ENCODE data around the gene CPNE7.
A peak's percentile ranks its signal among the peaks of the same experiment; 100 is the strongest.

The CPNE7 gene

DNA sequence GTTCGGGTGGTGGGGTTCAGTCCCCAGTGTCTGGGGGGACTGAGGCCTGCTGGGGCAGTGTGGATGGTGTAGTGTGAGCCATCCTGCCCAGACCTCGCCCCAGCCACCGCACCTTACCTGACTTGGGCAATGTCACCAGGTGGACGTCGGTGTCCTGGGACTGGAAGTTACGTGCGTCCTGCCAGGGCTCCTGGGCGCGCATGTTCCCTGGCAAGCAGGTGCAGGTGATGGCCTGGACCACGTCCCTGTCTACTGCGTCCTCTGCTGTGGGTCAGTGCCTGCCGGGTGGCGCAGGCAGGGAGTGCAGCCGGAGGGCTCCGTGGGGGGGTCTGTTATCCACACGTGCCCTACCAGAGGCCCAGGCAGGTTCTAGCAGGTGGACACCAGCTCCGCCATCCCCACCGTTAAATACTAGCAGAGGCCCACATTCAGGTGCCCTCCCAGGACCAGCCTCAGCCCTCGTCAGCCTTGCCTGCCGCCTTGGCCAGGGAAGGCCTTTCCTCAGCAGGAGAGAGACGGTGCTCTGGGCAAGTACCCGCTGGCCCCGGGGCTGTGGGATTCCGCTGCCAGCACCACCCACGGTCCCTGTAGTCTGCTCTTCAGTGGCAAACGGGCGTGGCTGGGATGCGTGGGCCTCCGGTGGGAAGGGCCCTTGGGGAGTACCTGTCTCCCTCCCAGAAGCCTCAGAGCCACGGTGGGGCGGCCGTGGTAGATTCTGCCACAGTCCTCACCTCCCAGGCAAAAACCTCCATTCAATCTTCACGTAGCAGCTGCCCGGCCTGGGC is 29.8 kb downstream of the CPNE7 start:
- DNase-seq: no peak

DNA sequence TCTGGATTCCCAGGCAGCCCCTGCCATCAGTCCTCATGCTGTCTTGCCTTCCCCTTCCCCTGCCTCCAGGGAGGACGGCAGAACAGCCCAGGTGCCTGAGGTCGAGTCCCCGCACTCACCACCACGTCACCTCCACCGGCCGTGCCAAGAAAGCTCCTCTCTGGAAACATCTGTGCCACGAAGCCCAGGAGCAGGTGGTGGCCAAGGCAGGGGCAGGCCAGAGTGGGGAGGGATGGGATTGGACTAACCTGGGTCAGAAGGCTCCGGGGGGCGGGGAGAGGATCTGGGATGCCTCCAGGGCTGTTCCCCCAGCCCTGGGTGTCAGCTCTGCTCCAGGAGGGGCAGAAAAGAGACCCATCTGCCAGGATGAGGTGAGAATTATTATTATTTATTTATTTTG is 30.4 kb downstream of the CPNE7 start:
- no peak for DNase-seq

DNA sequence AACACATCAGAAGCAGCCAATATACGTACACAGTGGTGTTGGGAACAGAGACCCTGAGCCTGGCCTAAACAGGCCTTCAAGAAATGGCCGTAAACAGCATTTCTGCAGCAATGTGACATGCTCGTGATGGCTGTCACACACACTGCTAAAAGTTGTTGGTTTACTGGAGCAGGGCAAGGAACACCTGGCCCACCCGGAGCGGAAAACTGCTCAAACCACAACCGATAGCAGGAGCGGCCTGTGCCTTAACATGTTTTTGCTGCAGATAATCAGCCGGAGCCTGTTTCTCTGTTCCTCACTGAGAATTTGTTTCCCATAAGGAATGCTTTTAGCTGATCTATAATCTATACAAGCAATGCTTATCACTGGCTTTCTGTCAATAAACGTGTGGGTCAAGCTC is 31.9 kb downstream of the CPNE7 start:
- DNase-seq: no peak

DNA sequence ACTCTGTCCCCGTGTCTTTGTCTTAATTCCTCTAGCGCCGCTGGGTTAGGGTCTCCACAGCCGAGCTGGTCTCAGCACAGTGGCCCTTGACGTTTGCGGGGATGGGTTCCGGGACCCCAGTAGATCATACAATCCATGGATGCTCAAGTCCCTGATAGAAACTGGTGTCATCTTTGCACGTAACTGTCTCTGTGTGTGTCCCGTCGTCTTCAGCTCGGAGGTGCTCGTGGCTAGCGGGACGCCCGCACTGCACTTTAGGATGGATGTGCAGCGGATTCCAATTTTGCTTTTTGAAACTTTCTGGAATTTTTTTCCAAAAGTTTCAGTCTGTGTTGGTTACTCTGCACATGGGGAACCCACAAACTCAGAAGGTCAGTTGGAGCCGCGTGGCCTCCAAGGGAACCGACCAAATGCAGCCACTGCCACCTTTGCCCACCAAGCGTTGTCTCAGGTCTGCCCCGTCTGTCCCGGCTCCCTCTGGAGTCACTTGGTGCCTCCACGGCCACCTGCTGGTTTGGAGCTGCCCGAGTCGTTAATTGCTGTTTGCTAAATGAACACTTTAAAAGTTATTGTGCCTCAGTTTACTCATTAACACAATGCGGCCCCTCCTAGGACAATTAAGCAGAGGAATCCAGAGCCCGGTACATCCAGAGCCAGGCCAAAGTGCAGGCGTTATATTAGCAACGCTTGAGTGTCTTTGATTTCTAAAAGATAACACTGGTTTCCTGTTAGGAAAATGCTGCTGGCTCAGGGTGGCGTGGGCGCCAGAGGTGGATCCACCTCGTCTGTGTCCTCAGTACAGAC is 32.6 kb downstream of the CPNE7 start:
- DNase-seq: no peak

DNA sequence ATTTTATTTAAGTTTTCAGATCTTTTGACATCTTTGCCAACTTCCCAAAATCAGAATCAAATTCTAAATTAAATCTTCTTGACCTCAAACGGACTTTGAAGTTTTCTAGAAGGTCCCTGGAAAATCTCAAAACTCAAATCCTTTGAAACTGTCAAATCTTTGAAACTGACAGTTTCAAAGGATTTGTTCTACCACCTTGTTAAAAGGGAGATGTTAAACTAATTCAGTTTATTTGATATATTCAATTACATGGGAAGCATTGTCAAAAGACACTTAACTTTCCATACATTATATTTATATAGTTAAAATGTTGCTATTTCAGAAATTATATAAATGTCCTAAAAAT is 34.5 kb downstream of the CPNE7 start:
- no peak for DNase-seq

DNA sequence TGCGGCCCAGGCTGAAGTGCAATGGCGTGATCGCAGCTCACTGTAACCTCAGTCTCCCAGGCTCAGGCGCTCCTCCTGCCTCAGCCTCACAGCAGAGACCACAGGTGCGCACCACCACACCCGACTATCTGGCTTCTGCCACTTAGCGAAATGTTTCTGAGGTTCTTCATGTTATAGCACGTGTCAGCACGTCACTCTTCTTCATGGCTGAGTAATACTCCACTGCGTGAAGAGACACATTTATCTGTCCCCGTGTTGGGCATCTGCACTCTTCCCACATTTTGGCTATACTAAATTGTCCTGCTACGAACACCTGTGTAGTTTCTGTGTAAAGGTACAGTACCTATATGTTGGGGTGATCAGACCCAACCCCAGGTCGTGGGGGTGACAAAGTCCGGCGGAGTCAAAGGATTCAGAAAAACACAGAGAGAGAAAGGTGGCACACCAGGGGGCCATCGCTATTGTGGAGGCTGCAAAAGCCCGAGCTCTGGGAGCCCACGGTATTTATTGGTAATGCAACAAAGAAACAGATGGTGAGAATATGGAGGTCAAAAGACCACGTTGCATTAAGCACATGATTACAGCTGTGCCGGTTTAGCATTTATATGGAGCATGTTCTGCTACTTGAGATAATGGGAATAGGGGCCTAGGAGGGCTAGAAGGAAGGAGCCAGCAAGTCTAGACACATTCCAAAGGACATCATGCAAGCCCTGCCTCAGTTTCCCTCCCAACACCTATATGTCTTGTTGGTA is 37.0 kb downstream of the CPNE7 start:
- no peak for DNase-seq

DNA sequence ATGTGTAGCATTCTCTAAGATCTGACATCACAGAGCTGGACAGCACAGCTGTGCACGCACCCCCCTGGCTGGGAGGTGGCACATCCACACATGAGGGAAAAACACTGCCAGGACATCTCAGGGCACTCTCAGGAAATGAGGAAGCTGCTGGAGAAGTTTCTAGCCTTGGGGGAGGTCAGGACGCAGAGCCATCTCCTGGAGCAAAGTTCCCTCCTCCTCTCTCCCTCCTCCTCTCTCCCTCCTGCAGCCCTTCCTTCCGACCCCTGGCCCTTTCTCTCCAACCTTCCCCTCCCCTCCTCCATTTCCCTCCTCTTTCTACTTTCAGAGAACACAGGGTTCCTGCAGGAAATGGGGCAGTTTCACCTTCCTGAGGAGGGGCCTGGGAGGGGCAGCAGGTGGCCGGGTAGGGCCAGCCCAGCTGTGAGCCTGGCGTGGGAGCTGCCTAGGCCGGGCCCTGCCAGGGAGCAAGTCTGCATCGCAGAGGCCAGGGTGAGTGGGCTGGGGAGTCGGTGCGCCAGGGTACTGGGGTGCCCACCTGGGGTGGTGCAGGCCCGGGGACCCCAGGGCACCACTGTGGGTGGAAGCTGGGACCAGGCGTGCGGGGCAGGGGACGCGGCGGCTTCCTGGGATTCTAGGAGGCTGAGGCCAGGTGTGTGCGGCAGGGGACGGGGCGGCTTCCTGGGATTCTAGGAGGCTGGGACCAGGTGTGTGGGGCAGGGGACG is 37.8 kb downstream of the CPNE7 start, which contains the start of gene DPEP1:
DPEP1 (plus strand) TSS at position 412 of the 723 bp plus-strand sequence. CDS start 16,769 bp downstream, outside the sequence.
- no peak for DNase-seq

DNA sequence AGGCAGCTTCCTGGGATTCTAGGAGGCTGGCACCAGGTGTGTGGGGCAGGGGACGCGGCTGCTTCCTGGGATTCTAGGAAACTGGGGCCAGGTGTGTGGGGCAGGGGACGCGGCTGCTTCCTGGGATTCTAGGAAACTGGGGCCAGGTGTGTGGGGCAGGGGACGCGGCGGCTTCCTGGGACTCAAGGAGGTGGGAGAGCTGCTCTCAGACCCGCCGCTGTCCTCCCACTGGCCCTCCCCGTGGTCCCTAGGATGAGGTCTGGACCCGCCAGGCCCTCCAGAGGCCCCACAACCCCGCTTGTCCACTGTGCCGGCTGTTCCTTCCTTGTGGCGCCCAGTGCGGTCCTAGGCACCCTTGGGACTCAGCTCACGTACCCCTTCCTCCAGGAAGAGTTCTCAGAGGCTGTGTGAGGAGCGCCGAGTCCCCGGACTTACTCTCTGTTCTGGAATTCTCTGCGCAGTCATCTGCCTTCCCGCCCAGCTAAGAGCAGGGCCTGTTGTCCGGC is 38.4 kb downstream of the CPNE7 start:
- DNase-seq: no peak

DNA sequence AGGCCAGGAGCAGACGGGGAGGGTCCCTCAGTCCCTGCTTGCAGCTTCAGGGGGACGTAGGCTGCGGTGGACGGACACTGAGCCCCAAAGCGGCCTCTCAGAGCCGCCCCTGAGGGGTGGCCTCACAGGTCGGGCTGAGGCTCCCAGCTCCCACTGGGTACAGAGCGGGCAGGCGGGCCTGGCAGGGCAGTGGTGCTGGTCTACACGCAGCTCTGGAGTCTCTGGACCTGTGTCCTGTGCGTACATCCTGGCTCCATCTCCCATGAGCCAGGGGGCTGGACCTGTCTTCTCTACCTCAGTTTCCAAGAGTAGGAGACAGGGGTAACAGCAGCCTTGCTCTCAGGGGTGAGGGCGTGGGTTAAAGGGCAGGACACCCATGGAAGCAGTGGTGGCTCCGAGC is 39.6 kb downstream of the CPNE7 start:
- no peak for DNase-seq

DNA sequence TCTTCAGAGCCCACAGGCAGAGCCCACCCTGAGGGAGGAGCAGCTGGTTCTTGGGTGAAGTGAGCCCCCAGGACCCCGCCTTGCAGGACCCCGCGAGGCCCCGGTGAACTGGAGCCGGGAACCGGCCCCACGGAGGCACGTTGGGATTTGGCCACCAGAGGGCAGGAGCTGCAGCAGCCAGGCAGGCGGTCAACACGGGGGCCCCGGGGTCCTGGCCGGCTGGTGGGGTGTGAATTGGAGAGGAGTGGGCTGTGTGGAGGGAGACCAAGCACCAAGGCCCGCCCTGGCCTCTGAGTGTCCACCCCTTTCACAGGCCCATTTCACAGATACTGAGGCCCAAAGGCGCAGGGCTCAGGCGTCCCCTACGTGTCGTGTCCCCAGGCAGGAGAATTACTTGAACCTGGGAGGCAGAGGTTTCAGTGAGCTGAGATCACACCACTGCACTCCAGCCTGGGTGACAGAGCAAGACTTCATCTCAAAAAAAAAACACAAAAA is 40.1 kb downstream of the CPNE7 start:
- DNase-seq: peak in 2 of 6 experiments; percentile 52 to 63

DNA sequence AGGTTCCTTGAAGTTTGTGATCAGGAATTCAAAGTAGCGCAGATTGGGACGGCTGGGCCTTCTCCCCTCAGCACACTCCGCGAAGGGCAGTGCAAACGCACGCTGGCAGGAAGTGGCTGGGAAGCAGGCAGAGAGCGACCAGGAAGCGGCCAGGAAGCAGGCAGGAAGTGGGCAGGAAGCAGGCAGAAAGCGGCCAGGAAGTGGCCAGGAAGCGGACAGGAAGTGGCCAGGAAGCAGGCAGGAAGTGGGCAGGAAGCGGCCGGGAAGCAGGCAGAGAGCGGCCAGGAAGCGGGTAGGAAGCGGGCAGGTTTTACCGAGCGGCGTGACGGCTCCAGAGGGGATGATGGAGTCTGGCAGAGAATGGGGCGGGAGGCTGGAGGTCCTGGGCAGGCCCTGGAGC is 41.1 kb downstream of the CPNE7 start:
- DNase-seq: peak in 3 of 6 experiments; percentile 31 to 51 (median 36)

DNA sequence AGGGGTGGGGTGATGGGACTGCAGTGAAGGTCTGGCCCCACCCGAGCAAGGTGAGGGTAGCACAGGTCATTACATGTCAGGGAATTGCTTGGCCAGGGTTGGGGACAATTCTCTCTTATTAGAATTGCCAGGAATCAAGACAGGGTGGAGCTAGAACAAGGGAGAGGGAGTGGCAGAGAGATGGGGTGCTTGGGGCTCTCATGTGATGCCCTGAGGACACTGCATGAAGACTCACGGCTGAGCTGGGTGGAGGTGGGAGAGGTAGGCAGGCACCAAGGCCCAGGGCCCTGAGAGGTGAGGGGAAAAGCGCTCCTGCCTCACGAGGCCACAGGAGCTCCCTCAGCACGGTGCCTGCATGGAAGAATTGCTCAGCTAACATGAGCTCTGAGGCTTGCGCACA is 41.5 kb downstream of the CPNE7 start:
- DNase-seq: peak in 2 of 6 experiments; percentile 20 to 45

DNA sequence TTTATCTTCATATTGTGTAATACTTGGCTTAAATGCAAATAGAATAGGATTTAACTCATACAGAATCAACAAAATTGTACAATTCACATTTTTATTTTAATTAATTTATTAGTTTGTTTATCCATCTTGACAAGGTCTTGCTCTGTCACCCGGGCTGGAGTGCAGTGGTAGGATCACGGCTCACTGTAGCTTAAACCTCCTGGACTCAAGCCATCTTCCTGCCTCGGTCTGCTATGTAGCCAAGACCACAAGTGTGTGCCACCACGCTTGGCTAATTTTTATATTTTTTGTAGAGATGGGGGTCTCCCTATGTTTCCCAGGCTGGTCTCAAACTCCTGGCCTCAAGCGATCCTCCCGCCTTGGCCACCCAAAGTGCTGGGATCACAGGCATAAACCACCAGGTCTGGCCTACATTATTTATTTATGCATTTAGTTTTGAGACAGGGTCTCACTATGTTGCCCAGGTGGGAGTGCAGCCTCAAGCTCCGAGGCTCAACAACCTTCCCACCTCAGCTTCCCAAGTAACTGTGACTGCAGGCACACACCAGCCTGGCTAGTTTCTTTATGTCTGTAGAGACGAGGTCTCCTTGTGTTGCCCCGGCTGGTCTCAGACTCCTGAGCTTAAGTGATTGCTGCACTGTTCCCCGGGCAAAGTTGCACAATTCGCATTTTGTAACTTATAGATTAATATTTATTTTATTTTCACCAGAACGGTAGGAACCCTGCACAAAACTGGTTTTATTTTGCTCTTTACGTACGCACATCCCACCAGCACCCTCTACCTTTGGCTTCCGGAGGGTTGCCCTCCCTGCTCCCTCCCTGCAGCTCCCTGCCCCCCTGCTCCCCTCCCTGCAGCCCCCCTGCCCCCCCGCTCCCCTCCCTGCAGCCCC is 42.8 kb downstream of the CPNE7 start:
- no peak for DNase-seq

DNA sequence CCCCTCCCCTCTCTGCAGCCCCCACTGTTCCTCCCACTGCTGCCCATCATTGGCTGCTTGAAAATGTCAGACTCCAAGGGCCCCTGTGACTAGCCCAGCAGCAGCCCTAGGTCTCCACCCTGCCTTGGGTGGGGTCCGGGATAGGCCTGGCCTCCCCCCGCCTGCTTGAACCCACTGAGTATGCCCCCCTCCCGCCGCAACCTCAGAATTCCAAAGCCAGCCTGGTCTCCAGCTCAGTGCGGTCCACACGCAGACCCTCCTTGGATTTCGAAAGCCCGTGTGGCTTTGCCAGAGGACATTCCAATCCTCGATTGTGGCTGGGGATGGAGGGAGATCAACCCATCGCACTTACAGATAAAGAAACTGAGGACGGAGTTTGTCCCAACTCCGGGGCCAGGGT is 44.3 kb downstream of the CPNE7 start:
- DNase-seq: no peak

DNA sequence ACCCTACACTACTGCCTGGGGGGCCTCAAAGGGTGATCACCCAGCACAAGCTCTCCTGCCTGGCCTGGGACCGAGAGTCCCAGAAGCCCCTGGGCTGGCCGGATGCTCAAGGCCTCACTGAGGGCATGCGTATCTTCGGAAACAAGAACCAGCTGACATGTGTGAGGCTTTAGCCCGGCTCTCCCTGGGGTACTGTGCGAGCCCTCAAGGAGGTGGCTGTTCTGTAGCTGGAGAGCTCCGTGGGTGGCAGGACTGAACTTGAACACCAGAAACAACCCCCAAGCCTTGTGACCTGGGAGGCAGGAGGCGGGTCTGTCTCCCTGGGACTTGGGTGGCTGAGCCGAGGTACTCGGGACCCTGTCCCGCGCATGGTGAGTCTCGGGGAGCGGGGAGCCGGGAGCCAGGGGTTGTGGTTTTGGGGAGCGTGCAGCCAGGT is 44.9 kb downstream of the CPNE7 start:
- no peak for DNase-seq

DNA sequence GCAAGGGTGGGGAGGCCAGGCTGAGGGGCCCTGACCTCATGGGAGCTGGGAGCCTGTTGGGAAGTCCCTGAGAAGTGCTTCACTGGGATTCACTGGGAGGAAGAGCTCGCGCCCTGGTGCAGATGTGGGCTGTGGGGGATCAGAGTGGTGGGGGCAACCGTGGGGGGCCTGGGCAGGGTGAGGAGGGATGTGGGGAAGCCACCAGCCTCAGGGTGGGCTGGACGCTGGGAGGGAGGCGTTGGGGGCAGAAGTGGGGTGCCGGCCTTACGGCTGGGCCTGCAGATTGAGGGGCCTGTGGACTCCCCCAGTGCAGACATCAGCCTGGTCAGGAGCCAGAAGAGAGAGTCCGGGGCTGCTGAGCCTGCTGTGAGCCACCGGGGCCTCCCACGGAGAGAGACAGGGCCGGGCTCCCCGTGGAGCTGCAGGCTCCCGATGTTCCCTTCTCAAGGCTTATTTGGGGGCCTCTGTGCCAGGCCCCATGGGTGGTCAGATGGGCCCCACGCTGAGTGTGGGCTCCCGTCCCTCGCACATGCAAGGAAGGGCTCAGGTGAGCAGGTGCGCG is 45.7 kb downstream of the CPNE7 start:
- no peak for DNase-seq

DNA sequence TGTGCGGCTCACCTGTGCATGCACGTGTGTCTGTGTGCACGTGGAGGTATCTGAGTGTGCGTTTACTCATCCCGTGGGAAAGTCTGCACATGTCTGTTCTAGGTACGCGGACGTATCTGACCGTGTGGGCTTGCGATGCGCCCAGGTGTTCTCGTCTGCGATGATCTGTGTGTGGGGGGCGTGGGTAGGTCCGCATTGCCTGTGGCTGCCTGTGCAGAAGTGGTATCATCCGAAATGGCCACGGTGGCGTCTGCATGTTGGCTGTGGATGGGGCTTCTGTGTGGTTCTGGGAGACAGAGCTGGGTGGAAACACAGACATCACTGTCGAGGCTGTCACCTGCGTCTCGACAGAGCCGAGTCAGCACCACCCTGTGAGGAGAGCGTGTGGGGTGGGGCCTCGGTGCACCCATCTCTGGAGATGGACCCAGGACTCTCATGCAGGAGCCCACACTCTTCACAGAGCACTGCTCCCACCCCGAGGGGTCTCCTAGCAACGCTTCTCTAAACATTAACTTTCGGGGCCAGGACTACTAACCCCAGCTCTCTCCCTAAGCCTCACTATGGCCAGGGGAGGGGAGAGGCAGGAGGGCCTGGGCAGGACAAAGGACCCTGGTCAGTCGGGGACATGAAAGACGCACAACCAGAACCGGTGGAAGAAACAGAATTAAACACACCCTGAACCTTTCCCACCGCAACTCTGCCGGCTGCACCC is 46.3 kb downstream of the CPNE7 start:
- DNase-seq: no peak

DNA sequence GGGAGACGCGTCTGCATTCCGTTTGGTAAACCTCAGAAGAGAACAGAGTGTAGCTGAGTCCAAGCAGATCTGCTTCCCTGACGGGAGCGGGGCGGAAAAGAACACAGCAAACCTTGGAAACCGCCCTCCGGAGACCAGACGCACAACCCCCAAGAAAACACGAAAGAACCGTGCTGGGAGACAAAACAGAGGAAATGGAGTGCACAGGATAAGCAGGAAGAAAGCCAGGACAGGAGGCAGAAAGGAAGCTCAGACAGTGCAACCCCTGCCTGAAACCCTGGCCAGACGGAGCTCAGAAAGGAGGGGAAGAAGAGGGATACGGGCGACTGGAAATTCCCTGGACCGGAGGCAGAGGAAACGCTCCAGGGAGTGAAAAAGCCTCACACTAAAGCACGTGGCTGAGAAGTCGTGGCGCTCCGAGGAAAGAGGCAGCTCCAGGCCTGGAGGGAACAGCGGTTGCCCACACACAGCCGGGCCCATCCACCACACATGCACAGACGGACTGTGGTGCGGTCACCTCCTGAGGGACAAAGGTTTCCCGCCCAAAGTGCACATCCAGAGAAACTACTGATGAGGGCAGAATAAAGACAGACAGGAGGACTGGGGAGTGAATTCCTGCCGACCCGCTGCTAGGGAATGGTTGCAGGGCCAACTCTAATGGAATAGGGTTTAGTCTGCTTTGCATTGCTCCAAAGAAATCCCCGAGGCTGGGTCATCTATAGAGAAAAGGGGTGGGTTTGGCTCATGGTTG is 48.1 kb downstream of the CPNE7 start:
- no peak for DNase-seq

Data from stimulated activated naive CD4-positive, alpha-beta T cell (primary cell).